GM23338 (cell line): ENCODE results near the gene CERS1. TPM values are rescaled to one million over a fixed set of nuclear protein-coding genes. Genes with fewer than 3 reads are reported as not detected.

Experiments
- ATAC-seq: fragments of 200-7000 bp; cut with Tn5 transposase; 3 replicates; pipeline ENCODE4 v1.9.1; 2020
- DNase-seq: peaks from one replicate; pipeline ENCODE4 v3.0.0-alpha.2; 2015; ENCODE audit warnings: low spot score
- H2AFZ ChIP-seq: fragments of 200-600 bp; sonication (generic); 2 replicates; pipeline ENCODE4 v1.8.0; 2016; ENCODE audit warnings: antibody characterized with exemption, mild to moderate bottlenecking, moderate library complexity
- H3F3A ChIP-seq: fragments of 200-600 bp; sonication (generic); replicated peaks from 2 replicates; pipeline ENCODE4 v1.8.0; 2017; ENCODE audit warnings: antibody characterized with exemption, mixed run types, low read depth
- H3K27ac ChIP-seq: fragments of 200-600 bp; sonication (generic); 2 replicates; pipeline ENCODE4 v1.6.1; 2016; ENCODE audit warnings: low read depth
- H3K27me3 ChIP-seq: fragments of 200-600 bp; sonication (generic); 2 replicates; pipeline ENCODE4 v1.8.0; 2016; ENCODE audit warnings: mild to moderate bottlenecking, mixed run types, moderate library complexity; ENCODE audit not compliant: insufficient read depth
- H3K36me3 ChIP-seq: fragments of 200-600 bp; sonication (generic); 2 replicates; pipeline ENCODE4 v1.8.0; 2016; ENCODE audit warnings: mild to moderate bottlenecking; ENCODE audit not compliant: insufficient read depth
- H3K4me1 ChIP-seq: fragments of 200-600 bp; sonication (generic); 2 replicates; pipeline ENCODE4 v1.8.0; 2016; ENCODE audit warnings: mild to moderate bottlenecking, moderate library complexity; ENCODE audit not compliant: insufficient read depth
- H3K4me2 ChIP-seq: fragments of 200-600 bp; sonication (generic); 2 replicates; pipeline ENCODE4 v1.7.1; 2017; ENCODE audit warnings: mixed run types
- H3K4me3 ChIP-seq: fragments of 200-600 bp; sonication (generic); 2 replicates; pipeline ENCODE4 v1.6.1; 2016; ENCODE audit warnings: mixed run types
- H3K79me2 ChIP-seq: fragments of 200-600 bp; sonication (generic); replicated peaks from 2 replicates; pipeline ENCODE4 v1.8.0; 2017; ENCODE audit warnings: mild to moderate bottlenecking; ENCODE audit not compliant: insufficient read depth
- H3K9me2 ChIP-seq: fragments of 200-600 bp; sonication (generic); 2 replicates; pipeline ENCODE4 v1.8.0; 2017; ENCODE audit not compliant: insufficient read depth
- H4K20me1 ChIP-seq: fragments of 200-600 bp; sonication (generic); replicated peaks from 2 replicates; pipeline ENCODE4 v1.8.0; 2017; ENCODE audit warnings: mild to moderate bottlenecking; ENCODE audit not compliant: insufficient read depth
- H3K27ac Mint-ChIP-seq: 2 replicates; pipeline ENCODE4 v1.8.0; 2020; ENCODE audit warnings: inconsistent platforms, mild to moderate bottlenecking, moderate library complexity, mixed read lengths
- H3K27me3 Mint-ChIP-seq: 3 replicates; pipeline ENCODE4 v1.8.0; 2022; ENCODE audit warnings: low read depth, mild to moderate bottlenecking, moderate library complexity, mixed read lengths, inconsistent platforms; ENCODE audit not compliant: insufficient read depth, poor library complexity
- H3K36me3 Mint-ChIP-seq: 3 replicates; pipeline ENCODE4 v1.8.0; 2021; ENCODE audit warnings: low read depth, mild to moderate bottlenecking, inconsistent platforms, moderate library complexity, mixed read lengths
- H3K4me1 Mint-ChIP-seq: 3 replicates; pipeline ENCODE4 v1.8.0; 2020; ENCODE audit warnings: mild to moderate bottlenecking, inconsistent platforms, mixed read lengths
- H3K4me3 Mint-ChIP-seq: 3 replicates; pipeline ENCODE4 v1.8.0; 2021; ENCODE audit warnings: moderate library complexity, mild to moderate bottlenecking, inconsistent platforms, mixed read lengths
- H3K9me3 Mint-ChIP-seq: 3 replicates; pipeline ENCODE4 v1.8.0; 2020; ENCODE audit warnings: moderate library complexity, mild to moderate bottlenecking, inconsistent platforms, mixed read lengths
- CREB1 ChIP-seq: fragments of 250-450 bp; sonication (Bioruptor Pico); IDR thresholded peaks from 2 replicates; pipeline ENCODE4 v1.5.0; 2020; ENCODE audit warnings: low read depth, mild to moderate bottlenecking, moderate library complexity
- CTCF ChIP-seq, 2 experiments: fragments of 200-600 bp in 1 of 2; sonication (generic) in 1 of 2; conservative IDR thresholded peaks; 2 replicates each; pipeline versions ENCODE4 v1.5.1 to v1.6.1; 2016 to 2017; ENCODE audit warnings: antibody characterized with exemption in 2 of 2, low read depth in 2 of 2, mild to moderate bottlenecking in 2 of 2, moderate library complexity in 1 of 2
- ETS1 ChIP-seq: IDR thresholded peaks from 2 replicates; pipeline ENCODE4 v1.6.1; 2016; ENCODE audit warnings: antibody characterized with exemption
- EZH2 ChIP-seq: fragments of 200-600 bp; sonication (generic); IDR thresholded peaks from one replicate; pipeline ENCODE4 v1.8.0; 2017; ENCODE audit warnings: antibody characterized with exemption, mild to moderate bottlenecking, low read depth; ENCODE audit not compliant: unreplicated experiment
- EZH2phosphoT487 ChIP-seq: fragments of 200-600 bp; sonication (generic); IDR thresholded peaks from one replicate; pipeline ENCODE4 v1.8.1; 2018; ENCODE audit warnings: antibody characterized with exemption; ENCODE audit not compliant: unreplicated experiment
- JUNB ChIP-seq: IDR thresholded peaks from one replicate; pipeline ENCODE4 v1.6.1; 2016; ENCODE audit warnings: antibody characterized with exemption; ENCODE audit not compliant: unreplicated experiment
- NANOG ChIP-seq: IDR thresholded peaks from 2 replicates; pipeline ENCODE4 v1.6.1; 2016; ENCODE audit warnings: antibody characterized with exemption, borderline replicate concordance
- POLR2AphosphoS5 ChIP-seq: IDR thresholded peaks from 2 replicates; pipeline ENCODE4 v1.6.1; 2016; ENCODE audit warnings: antibody characterized with exemption, low read depth
- REST ChIP-seq: IDR thresholded peaks from one replicate; pipeline ENCODE4 v1.6.1; 2018; ENCODE audit warnings: antibody characterized with exemption; ENCODE audit not compliant: unreplicated experiment
- STAT1 ChIP-seq: IDR thresholded peaks from one replicate; pipeline ENCODE4 v1.6.1; 2016; ENCODE audit warnings: antibody characterized with exemption; ENCODE audit not compliant: unreplicated experiment
- ZNF114 ChIP-seq: fragments of 250-450 bp; sonication (Bioruptor Pico); IDR thresholded peaks from 2 replicates; pipeline ENCODE4 v1.5.0; 2020; ENCODE audit warnings: mild to moderate bottlenecking, moderate library complexity
- ZNF331 ChIP-seq: fragments of 250-450 bp; sonication (Bioruptor Pico); IDR thresholded peaks from 2 replicates; pipeline ENCODE4 v1.5.0; 2020; ENCODE audit warnings: low read depth, mild to moderate bottlenecking, moderate library complexity
- ZNF462 ChIP-seq: fragments of 250-450 bp; sonication (Bioruptor Pico); IDR thresholded peaks from 2 replicates; pipeline ENCODE4 v1.5.0; 2020; ENCODE audit warnings: mild to moderate bottlenecking, moderate library complexity
- polyA plus RNA-seq: library from polyadenylated mRNA; unstranded; fragments of >200 nt; fragmentation: Nextera tagmentation; extraction: Ambion mirVana; gene quantifications from 2 replicates; pipeline ENCODE4 v1.2.1, GENCODE V29; 2016
- total RNA-seq: library from RNA; depleted of rRNA; stranded (reverse); fragments of >200 nt; shearing (Covaris generic); gene quantifications from 2 replicates; pipeline ENCODE4 v1.2.3, GENCODE V29; 2014

Gene CERS1
- total and polyA plus RNA-seq, 2 experiments from 2014 or later: 11.1 to 12.2 TPM

- H3K9me2 ChIP-seq: no peaks in the 10 kb centered on the region
- Mint-ChIP-seq H3K9me3 (peaks cover 4% of the 10 kb centered on the region), H3K27ac (no peak overlapping the region), H3K4me1 (no peaks in the 10 kb centered on the region), H3K27me3 (peaks cover 17% of the 10 kb centered on the region), H3K36me3 (peaks cover 55% of the 10 kb centered on the region), H3K4me3 (no peak overlapping the region)
- ATAC-seq: no peak
- no peaks in the 10 kb centered on the region for H3K4me1 ChIP-seq
- H3F3A ChIP-seq: no peaks in the 10 kb centered on the region; the same call in 1 of the 2 replicates
- no peak overlapping the region for H2AFZ ChIP-seq
- H3K36me3 ChIP-seq: no peaks in the 10 kb centered on the region
- no peak overlapping the region for H3K4me2 ChIP-seq
- H4K20me1 ChIP-seq: 0 out of 2 replicates have a peak, but pooled peaks cover 1% of the 10 kb centered on the region
- no peak for TF ChIP-seq JUNB
- TF ChIP-seq ZNF114: no peak
- no peak for TF ChIP-seq REST
- TF ChIP-seq CTCF (conservative IDR thresholded peaks at IDR 0.05; ENCODE audit: low read depth in 2 of 2): no peak
- no peak for TF ChIP-seq NANOG
- no peak for TF ChIP-seq EZH2
- no peak for TF ChIP-seq POLR2AphosphoS5
- no peak for TF ChIP-seq EZH2phosphoT487
- no peak for TF ChIP-seq ETS1
- TF ChIP-seq ZNF462 (CRISPR knock-in tag): no peak
- TF ChIP-seq ZNF331 (CRISPR knock-in tag): no peak
- TF ChIP-seq CREB1 (CRISPR knock-in tag): no peak
- no peak for TF ChIP-seq STAT1
- H3K27ac ChIP-seq: no peak overlapping the region
- no peak for DNase-seq
- H3K4me3 ChIP-seq: no peak overlapping the region
- H3K79me2 ChIP-seq: no peaks in the 10 kb centered on the region
- peaks cover 4% of the 10 kb centered on the region for H3K27me3 ChIP-seq
Observed at GRCh38 chr19:18876865-18877264, 19.1 kb downstream of the CERS1 start.
